ENCODE measurements around the gene MACROD2. TPM values are rescaled to one million over a fixed set of nuclear protein-coding genes. Genes with fewer than 3 reads are reported as not detected.
"Not testable (repeated sequence)": the region's sequence is repeated elsewhere in the genome, so short reads cannot be mapped to it uniquely, and the experiment has no call there.

The MACROD2 gene
- total RNA-seq, 2 donors from 2014 or later, result 0.94 to 10.4 TPM

DNA sequence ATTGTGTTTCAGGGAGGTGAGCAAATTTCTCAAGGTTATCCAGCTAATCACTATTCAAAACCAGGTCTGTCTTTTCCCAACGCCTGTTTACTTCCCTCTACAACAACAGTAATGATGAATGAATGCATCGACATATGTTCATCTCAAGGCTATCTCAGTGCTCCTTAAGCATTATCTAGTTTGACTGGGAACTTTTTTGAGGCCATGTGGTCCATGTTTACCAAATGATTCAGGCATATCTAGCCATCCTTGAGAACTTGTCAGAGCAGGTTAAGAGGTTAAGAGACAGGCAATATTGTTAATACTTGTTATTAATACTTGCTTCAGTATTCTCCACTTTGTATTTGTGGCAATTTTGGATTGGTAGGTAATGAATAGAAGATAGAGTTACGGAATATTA, 1380.5 kb downstream of the MACROD2 start:
- DNase-seq (ENCODE audit: low spot score), result no peak
- no peaks in the 10 kb centered on the region for H3K36me3 ChIP-seq
- no peaks in the 10 kb centered on the region for H3K4me1 ChIP-seq
- H3K9me3 ChIP-seq, result no peaks in the 10 kb centered on the region
- H3K27me3 ChIP-seq, result no peaks in the 10 kb centered on the region
- H3K27ac ChIP-seq, result no peak overlapping the region
- H3K4me3 ChIP-seq, result no peak overlapping the region
- TF ChIP-seq CTCF (IDR thresholded peaks at IDR 0.05), result no peak

- H3K9me3 ChIP-seq; H3K27ac ChIP-seq; H3K4me3 ChIP-seq; H3K36me3 ChIP-seq; DNase-seq (ENCODE audit: low spot score); H3K4me1 ChIP-seq; H3K27me3 ChIP-seq: not testable (repeated sequence)
Observed at GRCh38 chr20:15377603-15378002, 1382.3 kb downstream of the MACROD2 start.

GRCh38 chr20:15378151-15378550, 1382.8 kb downstream of the MACROD2 start:
- DNase-seq (ENCODE audit: low spot score), result no peak
- Histone ChIP-seq H3K9me3 (no peaks in the 10 kb centered on the region), H3K4me3 (no peak overlapping the region), H3K4me1 (no peaks in the 10 kb centered on the region), H3K27ac (no peak overlapping the region), H3K27me3 (no peaks in the 10 kb centered on the region), H3K36me3 (no peaks in the 10 kb centered on the region)
- no peak for TF ChIP-seq CTCF (IDR thresholded peaks at IDR 0.05)

- H3K9me3 ChIP-seq, result no peaks in the 10 kb centered on the region
- H3K4me1 ChIP-seq, result no peaks in the 10 kb centered on the region
- H3K27me3 ChIP-seq, result no peaks in the 10 kb centered on the region
- no peak overlapping the region for H3K4me3 ChIP-seq
- no peak overlapping the region for H3K27ac ChIP-seq
- no peak for DNase-seq (ENCODE audit: low spot score)
- no peak for TF ChIP-seq CTCF (IDR thresholded peaks at IDR 0.05)
- H3K36me3 ChIP-seq, result no peaks in the 10 kb centered on the region
Observed at GRCh38 chr20:15379681-15380296, 1384.5 kb downstream of the MACROD2 start.

- Histone ChIP-seq H3K36me3 (no peaks in the 10 kb centered on the region), H3K4me1 (no peaks in the 10 kb centered on the region), H3K4me3 (no peak overlapping the region), H3K27me3 (no peaks in the 10 kb centered on the region), H3K9me3 (no peaks in the 10 kb centered on the region), H3K27ac (no peak overlapping the region)
- DNase-seq (ENCODE audit: low spot score), result no peak
- no peak for TF ChIP-seq CTCF (IDR thresholded peaks at IDR 0.05)
Observed at GRCh38 chr20:15380770-15381169, 1385.5 kb downstream of the MACROD2 start.

DNA sequence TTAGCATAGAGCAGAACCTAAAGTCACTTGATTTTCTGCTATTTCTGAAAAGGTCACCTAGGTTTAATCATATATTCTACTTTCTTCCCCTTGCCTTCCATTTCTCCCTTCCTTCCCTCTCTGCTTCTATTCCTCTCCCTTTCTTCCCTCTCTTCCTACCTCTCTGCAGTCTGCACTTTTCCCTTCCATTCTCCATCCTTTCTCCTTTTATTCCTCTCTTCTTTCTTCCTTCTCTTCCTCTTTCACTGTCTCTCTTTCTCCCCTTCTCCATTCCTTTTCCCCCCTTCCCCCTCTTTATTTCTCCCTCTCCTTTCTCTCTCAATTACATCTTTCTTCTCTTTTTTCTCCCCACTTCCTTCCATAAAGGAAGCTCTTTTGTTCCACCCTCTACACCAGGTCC, 1391.9 kb downstream of the MACROD2 start:
- TF ChIP-seq CTCF (IDR thresholded peaks at IDR 0.05), result no peak
- Histone ChIP-seq H3K27me3 (no peaks in the 10 kb centered on the region), H3K4me1 (no peaks in the 10 kb centered on the region), H3K36me3 (no peaks in the 10 kb centered on the region), H3K4me3 (no peak overlapping the region), H3K9me3 (no peaks in the 10 kb centered on the region), H3K27ac (no peak overlapping the region)
- DNase-seq (ENCODE audit: low spot score), result no peak

Data from right atrium auricular region (tissue), 2 donors.